ENCODE measurements around the gene TCERG1L.
"Not testable (repeated sequence)": the region's sequence is repeated elsewhere in the genome, so short reads cannot be mapped to it uniquely, and the experiment has no call there.

The TCERG1L gene

GRCh38 chr10:131249238-131249954 is 62.1 kb downstream of the TCERG1L start:
- no peak for DNase-seq (ENCODE audit: low spot score)

GRCh38 chr10:131248376-131249165 is 63.0 kb downstream of the TCERG1L start:
- no peak for DNase-seq (ENCODE audit: low spot score)

DNA sequence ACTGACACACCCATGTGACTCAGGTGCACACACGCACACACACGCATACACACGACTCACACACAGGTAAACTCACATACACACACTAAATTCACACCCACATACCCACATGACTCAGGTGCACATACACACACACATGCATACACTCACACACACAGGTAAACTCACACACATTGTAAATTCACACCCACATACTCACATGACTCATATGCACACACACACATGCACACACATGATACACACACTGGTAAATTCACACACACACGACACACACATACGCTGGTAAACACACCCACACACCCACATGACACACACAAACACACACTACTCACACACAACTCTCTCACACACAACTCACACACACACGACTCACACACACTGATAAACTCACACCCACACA is 63.6 kb downstream of the TCERG1L start:
- DNase-seq (ENCODE audit: low spot score), result no peak

GRCh38 chr10:131246775-131247174 is 64.7 kb downstream of the TCERG1L start:
- no peak for DNase-seq (ENCODE audit: low spot score)

GRCh38 chr10:131246089-131246488 is 65.4 kb downstream of the TCERG1L start:
- DNase-seq (ENCODE audit: low spot score), result no peak

GRCh38 chr10:131245475-131246059 is 66.0 kb downstream of the TCERG1L start:
- DNase-seq (ENCODE audit: low spot score), result no peak

DNA sequence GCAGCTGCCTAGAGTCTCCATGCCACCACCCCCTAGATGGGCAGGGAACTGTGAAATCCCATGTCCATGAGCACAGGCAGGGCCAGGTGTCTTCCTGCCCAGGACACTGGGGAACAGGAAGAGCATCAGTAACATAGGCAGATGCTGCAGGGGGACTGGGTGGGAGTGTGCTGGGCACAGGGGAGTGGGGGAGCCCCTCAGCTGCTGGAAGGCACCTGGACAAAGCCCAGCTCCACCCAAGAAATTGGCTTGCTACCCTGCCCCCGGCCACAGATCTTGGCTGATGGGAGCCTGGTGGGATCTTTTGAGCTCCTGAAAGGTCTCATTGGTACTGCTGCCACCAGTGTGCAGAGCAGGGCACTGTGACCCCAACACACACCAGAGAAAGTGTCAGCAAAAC is 66.7 kb downstream of the TCERG1L start:
- no peak for DNase-seq (ENCODE audit: low spot score)

GRCh38 chr10:131243076-131243475 is 68.4 kb downstream of the TCERG1L start:
- no peak for DNase-seq (ENCODE audit: low spot score)

DNA sequence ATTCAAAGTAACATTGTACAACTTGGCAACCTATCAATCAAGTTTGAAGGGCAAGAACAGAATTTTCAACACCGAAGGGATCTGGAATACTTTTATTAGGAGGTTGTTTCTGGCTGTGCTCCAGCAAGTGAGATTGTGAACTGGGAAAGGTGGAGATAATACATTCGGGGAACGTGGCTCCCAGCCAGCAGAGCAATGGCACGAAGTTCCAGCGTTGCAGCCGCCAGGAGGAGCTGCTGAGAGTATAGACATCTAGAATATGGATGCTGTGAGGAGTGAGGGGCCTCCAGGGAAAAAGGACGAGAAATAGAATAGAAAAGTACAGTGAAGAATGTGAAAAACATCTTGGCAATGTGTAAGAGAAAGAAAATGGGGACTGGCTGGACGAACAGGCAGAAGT is 69.5 kb downstream of the TCERG1L start:
- no peak for DNase-seq (ENCODE audit: low spot score)

- no peak for DNase-seq (ENCODE audit: low spot score)
These were observed 70.8 kb downstream of the TCERG1L start for GRCh38 chr10:131240691-131241090.

- DNase-seq (ENCODE audit: low spot score), result no peak
These were observed 71.6 kb downstream of the TCERG1L start for GRCh38 chr10:131239926-131240325.

- no peak for DNase-seq (ENCODE audit: low spot score)
These were observed 72.1 kb downstream of the TCERG1L start for GRCh38 chr10:131239450-131239849.

DNA sequence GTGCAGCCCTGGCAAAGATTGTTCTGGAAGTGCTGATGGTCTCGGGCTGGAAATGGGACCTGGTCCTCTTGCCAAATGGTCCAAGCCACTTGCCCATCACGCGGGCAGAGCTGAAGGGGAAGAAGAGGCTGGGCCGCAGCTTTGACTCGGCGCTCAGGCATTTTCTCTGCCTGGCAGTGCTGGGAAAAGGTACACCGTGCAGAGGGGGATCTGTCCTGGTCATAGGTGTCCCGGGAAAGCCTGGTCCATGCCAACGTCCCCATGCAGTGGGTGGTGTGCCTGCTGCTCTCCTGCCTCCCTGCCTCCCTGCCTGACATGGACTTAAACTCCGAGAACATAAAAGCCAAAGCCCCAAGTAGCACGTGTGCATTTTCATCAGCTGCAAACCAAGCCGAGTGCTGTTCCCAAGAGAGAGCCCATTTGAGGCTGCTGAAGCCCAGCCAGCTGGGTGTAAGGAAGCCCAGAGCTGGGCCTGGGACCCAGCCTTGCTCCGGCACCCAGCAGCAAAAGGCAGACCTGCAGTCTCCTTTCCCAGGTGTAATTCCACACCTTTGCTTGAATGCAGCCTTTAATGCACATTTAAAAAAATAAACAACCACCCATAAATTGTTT is 72.7 kb downstream of the TCERG1L start:
- no peak for DNase-seq (ENCODE audit: low spot score)

GRCh38 chr10:131237991-131238651 is 73.4 kb downstream of the TCERG1L start:
- DNase-seq (ENCODE audit: low spot score), result no peak

GRCh38 chr10:131234606-131235005 is 76.9 kb downstream of the TCERG1L start:
- not testable (repeated sequence) for DNase-seq (ENCODE audit: low spot score)

GRCh38 chr10:131233611-131234258 is 77.8 kb downstream of the TCERG1L start:
- DNase-seq (ENCODE audit: low spot score), result no peak

DNA sequence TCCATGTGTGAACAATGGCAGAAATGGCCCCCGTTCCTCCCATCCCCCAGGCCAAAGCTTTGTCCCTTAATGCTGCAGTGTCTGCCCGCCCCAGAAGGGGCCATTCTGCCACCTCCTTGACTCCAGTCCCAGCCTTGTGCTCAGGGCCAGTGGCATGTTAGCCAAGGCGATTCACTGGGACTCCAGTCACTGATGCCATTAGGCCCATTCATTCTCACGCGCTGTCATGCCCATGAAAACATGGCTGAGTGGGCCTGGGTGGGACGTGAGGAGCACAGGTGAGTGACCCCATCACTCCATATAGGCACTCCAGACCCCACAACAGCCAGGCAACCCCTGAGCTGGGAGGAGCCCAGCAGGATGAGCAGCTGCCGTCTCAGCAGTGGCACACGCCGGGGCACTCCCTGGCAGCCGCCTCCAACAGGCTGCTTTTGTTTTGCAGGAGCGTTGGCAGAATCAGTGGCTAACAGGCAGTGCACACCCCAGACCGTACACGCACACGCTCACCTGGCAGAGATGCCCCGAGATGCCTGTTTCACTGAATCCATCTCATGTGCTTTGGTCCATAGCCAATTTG is 79.5 kb downstream of the TCERG1L start:
- no peak for DNase-seq (ENCODE audit: low spot score)

DNA sequence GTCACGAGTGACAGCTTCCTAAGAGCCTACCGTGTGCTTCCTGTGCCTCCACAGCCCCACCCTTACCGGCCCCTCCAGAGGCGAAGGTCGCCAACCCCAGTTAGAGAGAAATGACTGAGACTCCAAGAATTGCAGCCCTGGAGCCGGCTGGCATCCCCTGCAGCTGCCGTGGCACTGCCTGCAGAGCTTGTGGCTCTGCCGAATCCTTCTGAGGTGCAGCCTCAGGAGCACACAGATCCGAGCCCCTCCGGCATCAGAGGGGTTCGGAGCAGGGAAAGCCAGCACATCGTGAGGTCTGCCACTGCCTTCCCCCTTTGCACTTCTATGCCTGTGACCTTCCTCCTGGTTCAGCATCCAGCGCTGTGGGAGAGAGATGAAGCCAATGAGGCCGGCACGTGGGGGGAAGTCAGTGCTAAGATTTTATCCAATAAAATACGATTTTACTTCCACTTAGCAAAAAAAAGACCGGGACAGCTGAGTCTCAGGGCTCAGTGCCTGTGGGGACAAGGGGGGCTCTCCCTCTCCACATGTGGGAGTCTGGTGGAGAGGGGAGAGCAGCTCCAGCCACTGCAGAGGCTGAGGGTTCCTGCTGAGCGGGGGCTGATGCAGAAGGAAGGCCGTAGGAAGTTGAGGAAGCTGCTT is 80.1 kb downstream of the TCERG1L start:
- DNase-seq (ENCODE audit: low spot score), result no peak

- DNase-seq (ENCODE audit: low spot score), result no peak
These were observed 80.7 kb downstream of the TCERG1L start for GRCh38 chr10:131230641-131231322.

- no peak for DNase-seq (ENCODE audit: low spot score)
These were observed 81.4 kb downstream of the TCERG1L start for GRCh38 chr10:131230166-131230565.
